Upper lobe of left lung (tissue), 4 donors: Measurements from ENCODE around the gene XKR7.
"Not testable (repeated sequence)": the region's sequence is repeated elsewhere in the genome, so short reads cannot be mapped to it uniquely, and the experiment has no call there.

Experiments
- CTCF ChIP-seq, 6 experiments: fragments of 450-650 bp in 4 of 6; fragments of 200-600 bp in 2 of 6; sonication (generic) in 2 of 6; IDR thresholded peaks; one replicate each; pipeline ENCODE4 v1.5.1; 2016 to 2019; ENCODE audit warnings: antibody characterized with exemption in 6 of 6
- EP300 ChIP-seq, 4 donors: sonication (generic); formaldehyde crosslinking; IDR thresholded peaks; one replicate each; pipeline ENCODE4 v1.5.1; 2017; ENCODE audit warnings: antibody characterized with exemption in 4 of 4, control low read depth in 2 of 4
- POLR2AphosphoS5 ChIP-seq, 2 donors: sonication (generic); formaldehyde crosslinking; IDR thresholded peaks; one replicate each; pipeline ENCODE4 v1.5.1; 2017; ENCODE audit warnings: antibody characterized with exemption in 2 of 2

DNA sequence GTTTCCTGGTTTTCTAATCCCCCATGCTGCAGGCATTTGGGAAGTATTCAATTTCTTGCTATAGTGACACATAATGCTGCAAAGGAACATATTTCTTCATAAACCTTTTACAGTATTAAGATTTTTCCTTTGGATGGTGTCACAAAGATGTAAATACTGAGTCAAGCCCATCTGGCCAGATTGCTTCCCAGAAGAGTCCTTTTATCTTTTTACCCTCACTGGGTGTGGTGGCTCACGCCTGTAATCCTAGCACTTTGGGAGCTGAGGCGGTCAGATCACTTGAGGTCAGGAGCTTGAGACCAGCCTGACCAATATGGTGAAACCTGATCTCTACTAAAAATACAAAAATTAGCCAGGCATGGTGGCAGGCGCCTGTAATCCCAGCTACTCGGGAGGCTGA is 38.3 kb upstream of the XKR7 start:
- TF ChIP-seq CTCF, POLR2AphosphoS5, EP300 (IDR thresholded peaks at IDR 0.05): not testable (repeated sequence)
